ENCODE measurements around the gene RAD23A.

RAD23A gene

DNA sequence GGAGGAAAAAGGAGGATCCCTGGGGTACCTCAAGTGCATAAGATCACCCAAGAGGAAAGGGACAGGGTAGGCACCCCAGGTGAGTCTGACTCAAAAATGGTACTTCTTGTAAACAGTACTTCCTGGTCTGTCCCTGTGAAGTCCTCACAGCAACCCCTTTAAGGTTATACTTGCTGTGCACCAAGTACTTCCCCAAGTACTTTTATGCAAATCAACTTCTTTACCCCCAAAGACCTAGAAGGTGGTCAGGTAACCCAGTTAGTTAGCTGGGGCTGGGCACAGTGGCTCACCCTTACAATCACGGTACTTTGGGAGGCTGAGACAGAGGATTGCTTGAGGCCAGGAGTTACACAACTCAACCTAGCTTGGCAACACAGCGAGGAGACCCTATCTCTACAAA is 4.8 kb upstream of the RAD23A start:
- Histone ChIP-seq H3K4me3 (ENCODE audit: low read depth, low read length) (peak overlapping the region; percentile 99), H3K27me3 (replicated peaks) (no peaks in the 10 kb centered on the region), H3K36me3 (replicated peaks) (peaks cover 48% of the 10 kb centered on the region), H3K27ac (no peak overlapping the region)
- TF ChIP-seq, protein P1, sequence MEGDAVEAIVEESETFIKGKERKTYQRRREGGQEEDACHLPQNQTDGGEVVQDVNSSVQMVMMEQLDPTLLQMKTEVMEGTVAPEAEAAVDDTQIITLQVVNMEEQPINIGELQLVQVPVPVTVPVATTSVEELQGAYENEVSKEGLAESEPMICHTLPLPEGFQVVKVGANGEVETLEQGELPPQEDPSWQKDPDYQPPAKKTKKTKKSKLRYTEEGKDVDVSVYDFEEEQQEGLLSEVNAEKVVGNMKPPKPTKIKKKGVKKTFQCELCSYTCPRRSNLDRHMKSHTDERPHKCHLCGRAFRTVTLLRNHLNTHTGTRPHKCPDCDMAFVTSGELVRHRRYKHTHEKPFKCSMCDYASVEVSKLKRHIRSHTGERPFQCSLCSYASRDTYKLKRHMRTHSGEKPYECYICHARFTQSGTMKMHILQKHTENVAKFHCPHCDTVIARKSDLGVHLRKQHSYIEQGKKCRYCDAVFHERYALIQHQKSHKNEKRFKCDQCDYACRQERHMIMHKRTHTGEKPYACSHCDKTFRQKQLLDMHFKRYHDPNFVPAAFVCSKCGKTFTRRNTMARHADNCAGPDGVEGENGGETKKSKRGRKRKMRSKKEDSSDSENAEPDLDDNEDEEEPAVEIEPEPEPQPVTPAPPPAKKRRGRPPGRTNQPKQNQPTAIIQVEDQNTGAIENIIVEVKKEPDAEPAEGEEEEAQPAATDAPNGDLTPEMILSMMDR (IDR thresholded peaks at IDR 0.05; ENCODE audit: low read depth, low read length, missing control alignments) = no peak
- no peak for DNase-seq
- in situ Hi-C loops (cut with HindIII; ENCODE audit: low pct_ligation_motif_present, low sequenced_read_pairs) = no loop called here

DNA sequence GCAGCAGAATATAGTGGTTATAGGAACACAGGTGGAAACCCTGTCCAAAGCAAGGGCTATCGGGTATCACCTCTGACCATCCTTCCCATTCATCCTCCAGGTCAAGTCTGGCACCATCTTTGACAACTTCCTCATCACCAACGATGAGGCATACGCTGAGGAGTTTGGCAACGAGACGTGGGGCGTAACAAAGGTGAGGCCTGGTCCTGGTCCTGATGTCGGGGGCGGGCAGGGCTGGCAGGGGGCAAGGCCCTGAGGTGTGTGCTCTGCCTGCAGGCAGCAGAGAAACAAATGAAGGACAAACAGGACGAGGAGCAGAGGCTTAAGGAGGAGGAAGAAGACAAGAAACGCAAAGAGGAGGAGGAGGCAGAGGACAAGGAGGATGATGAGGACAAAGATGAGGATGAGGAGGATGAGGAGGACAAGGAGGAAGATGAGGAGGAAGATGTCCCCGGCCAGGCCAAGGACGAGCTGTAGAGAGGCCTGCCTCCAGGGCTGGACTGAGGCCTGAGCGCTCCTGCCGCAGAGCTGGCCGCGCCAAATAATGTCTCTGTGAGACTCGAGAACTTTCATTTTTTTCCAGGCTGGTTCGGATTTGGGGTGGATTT is 2.1 kb upstream of the RAD23A start:
- DNase-seq = no peak
- H3K27me3 ChIP-seq (replicated peaks) = no peaks in the 10 kb centered on the region
- H3K27ac ChIP-seq = no peak overlapping the region
- no peak overlapping the region for H3K4me3 ChIP-seq (ENCODE audit: low read depth, low read length)
- in situ Hi-C loops (cut with HindIII; ENCODE audit: low pct_ligation_motif_present, low sequenced_read_pairs) = no loop called here
- peaks cover 55% of the 10 kb centered on the region for H3K36me3 ChIP-seq (replicated peaks)
- TF ChIP-seq, protein P1 (IDR thresholded peaks at IDR 0.05; ENCODE audit: low read depth, low read length, missing control alignments) = no peak

DNA sequence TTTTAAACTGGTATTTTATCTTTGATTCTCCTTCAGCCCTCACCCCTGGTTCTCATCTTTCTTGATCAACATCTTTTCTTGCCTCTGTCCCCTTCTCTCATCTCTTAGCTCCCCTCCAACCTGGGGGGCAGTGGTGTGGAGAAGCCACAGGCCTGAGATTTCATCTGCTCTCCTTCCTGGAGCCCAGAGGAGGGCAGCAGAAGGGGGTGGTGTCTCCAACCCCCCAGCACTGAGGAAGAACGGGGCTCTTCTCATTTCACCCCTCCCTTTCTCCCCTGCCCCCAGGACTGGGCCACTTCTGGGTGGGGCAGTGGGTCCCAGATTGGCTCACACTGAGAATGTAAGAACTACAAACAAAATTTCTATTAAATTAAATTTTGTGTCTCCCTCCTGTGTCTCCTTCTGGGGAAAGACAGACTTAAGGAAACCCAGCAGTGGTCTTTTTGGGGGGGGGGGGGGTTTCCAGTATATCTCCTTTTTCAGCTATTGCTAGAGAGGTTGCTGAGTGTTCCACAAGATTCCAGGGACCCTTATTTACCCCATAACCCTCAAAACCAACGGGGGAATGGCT is 1.5 kb upstream of the RAD23A start:
- in situ Hi-C loops (cut with HindIII; ENCODE audit: low pct_ligation_motif_present, low sequenced_read_pairs) = no loop called here
- H3K4me3 ChIP-seq (ENCODE audit: low read depth, low read length) = no peak overlapping the region
- H3K27ac ChIP-seq = no peak overlapping the region

DNA sequence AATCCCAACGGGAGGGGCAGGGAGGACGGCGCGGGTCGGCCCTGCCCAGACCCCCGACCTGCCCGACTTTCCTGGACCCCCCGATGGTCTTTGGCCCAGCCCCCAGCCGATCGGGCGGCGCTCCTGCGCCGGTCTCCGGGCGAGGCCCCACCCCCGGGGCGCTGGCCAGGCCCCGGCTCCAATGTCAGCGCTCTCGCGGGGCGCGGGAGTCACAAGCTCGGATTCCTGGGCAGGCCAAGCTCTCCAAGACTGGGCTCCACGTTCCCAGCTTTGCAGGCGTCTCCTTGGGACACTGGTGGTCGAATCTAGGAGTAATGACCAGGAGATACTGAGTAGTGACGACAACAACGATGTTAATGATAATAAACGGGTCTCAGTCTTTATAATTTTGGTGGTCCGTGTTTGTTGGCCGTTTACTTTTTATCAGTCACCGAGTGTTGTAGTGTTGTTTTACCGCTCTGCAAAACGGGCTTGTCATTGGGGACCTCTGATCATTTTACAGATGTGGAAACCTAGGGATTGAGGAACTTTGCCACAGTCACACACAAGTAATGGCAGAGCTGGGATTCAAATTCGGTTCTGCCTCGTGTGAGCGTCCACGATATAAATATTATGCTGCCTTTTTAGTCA is 545 bp downstream of the RAD23A start:
- H3K36me3 ChIP-seq (replicated peaks) = peaks cover 55% of the 10 kb centered on the region
- no peaks in the 10 kb centered on the region for H3K27me3 ChIP-seq (replicated peaks)
- H3K4me3 ChIP-seq (ENCODE audit: low read depth, low read length) = peak overlapping the region; percentile 77
- in situ Hi-C loops (cut with HindIII; ENCODE audit: low pct_ligation_motif_present, low sequenced_read_pairs) = no loop called here
- peak overlapping the region; percentile 88 for H3K27ac ChIP-seq
- DNase-seq = peak; percentile 83
- TF ChIP-seq, protein P1 (IDR thresholded peaks at IDR 0.05; ENCODE audit: low read depth, low read length, missing control alignments) = no peak

More for the DNA sequence above, 1.5 kb upstream of the RAD23A start:
- H3K27me3 ChIP-seq (replicated peaks) = no peaks in the 10 kb centered on the region
- no peak for DNase-seq
- peaks cover 58% of the 10 kb centered on the region for H3K36me3 ChIP-seq (replicated peaks)
- TF ChIP-seq, protein P1 (IDR thresholded peaks at IDR 0.05; ENCODE audit: low read depth, low read length, missing control alignments) = no peak

DNA sequence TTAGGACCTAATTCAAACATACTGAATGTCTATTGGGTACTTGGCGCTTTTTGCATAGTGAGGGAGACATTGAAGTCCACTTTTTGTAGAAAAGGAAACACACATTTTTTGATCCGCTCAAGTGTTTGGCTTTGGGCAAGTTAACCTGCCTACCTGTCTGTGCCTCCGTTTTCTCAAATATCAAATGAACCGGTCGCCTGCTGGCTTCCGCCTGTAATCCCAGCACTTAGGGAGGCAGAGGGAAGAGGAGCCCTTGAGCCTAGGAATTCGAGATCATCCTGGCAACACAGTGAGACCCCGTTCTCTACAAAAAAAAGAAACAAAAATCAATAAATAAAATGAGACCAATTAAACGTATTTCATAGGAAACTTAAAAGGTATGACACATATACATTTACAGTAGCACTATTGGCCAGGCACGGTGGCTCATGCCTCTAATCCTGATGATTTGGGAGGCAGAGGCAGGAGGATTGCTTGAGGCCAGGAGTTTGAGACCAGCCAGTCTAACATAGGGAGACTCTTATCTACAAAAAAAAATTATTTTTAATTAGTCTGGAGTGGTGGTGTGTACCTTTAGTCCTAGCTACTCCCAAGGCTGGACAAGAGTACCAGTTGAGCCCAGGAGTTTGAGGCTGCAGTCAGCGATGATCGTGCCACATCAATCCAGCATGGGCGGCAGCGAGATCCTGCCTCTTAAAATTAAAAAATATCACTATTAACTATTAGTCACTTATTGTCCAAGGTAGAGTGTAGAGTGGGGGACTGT is 1.3 kb downstream of the RAD23A start:
- peak overlapping the region; percentile 88 for H3K27ac ChIP-seq

More for the DNA sequence above, 1.3 kb downstream of the RAD23A start:
- DNase-seq = no peak
- TF ChIP-seq, protein P1 (IDR thresholded peaks at IDR 0.05; ENCODE audit: low read depth, low read length, missing control alignments) = no peak
- in situ Hi-C loops (cut with HindIII; ENCODE audit: low pct_ligation_motif_present, low sequenced_read_pairs) = no loop called here
- peak overlapping the region; percentile 77 for H3K4me3 ChIP-seq (ENCODE audit: low read depth, low read length)
- no peaks in the 10 kb centered on the region for H3K27me3 ChIP-seq (replicated peaks)
- H3K36me3 ChIP-seq (replicated peaks) = peaks cover 57% of the 10 kb centered on the region
